ENCODE data around the gene TRUB2.
"Not testable (repeated sequence)": the region's sequence is repeated elsewhere in the genome, so short reads cannot be mapped to it uniquely, and the experiment has no call there.

TRUB2 gene

GRCh38 chr9:128297221-128297773, 24.9 kb downstream of the TRUB2 start:
- no peak for DNase-seq

DNA sequence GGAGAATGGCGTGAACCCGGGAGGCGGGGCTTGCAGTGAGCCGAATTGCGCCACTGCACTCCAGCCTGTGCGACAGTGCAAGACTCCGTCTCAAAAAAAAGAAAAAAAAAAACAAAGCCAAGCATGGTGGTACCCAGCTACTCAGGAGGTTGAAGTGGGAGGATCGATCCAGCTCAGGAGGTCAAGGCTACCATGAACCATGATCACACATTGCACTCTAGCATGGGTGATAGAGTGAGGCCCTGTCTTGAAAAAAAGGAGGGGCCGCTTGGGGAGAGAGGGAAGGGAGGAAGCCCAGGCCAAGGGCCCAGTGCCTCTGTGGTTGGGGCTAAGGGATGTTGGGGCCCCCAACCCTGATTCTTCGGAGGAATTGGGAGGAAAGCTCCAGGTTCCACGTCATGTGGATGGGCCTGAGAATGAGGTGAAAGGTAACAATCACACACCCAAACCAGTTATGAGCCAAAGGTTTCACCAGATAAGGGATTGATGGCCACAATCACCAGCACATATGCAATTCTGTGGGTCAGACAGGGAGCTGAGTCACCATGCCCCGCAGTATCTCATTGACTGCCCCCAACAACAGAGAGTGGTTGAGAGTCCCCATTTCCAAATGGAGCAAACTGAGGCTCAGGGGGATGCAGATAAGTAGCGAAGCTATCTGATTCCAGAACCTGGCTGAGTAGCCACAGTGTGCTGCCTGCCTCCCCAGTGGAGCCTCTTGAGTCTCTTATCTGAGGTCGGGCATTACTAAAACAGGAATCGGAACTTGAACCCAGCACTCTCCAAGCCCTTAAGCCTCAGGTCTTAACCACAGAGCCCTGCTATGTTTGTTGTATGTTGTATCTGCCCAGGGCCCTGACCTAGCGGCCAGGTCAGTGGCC, 25.7 kb downstream of the TRUB2 start:
- no peak for DNase-seq

- DNase-seq: no peak
Observed at GRCh38 chr9:128294142-128294541, 28.1 kb downstream of the TRUB2 start.

DNA sequence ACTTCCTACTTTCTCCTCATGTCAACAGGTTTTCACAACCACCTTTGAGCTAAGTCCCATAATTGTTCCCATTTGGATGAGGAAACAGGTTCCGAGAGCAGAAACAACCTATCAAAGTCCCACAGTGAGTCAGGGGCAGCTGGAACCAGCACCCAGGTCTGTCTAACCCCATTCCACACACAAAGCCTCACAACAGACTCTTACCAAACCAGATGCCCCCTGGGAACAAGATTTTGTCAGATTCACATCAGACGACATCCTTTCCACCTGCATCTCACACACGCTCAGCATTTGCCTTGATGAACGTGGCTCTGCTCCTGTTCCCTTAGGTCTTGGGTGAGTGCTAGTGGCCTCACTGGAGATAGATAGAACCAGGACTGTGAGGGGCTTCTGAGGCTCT, 29.2 kb downstream of the TRUB2 start:
- no peak for DNase-seq

- DNase-seq: no peak
Observed at GRCh38 chr9:128292009-128292408, 30.2 kb downstream of the TRUB2 start.

- DNase-seq: no peak
Observed at GRCh38 chr9:128288273-128289004, 33.8 kb downstream of the TRUB2 start.

- DNase-seq: no peak
Observed at GRCh38 chr9:128286440-128286839, 35.8 kb downstream of the TRUB2 start.

DNA sequence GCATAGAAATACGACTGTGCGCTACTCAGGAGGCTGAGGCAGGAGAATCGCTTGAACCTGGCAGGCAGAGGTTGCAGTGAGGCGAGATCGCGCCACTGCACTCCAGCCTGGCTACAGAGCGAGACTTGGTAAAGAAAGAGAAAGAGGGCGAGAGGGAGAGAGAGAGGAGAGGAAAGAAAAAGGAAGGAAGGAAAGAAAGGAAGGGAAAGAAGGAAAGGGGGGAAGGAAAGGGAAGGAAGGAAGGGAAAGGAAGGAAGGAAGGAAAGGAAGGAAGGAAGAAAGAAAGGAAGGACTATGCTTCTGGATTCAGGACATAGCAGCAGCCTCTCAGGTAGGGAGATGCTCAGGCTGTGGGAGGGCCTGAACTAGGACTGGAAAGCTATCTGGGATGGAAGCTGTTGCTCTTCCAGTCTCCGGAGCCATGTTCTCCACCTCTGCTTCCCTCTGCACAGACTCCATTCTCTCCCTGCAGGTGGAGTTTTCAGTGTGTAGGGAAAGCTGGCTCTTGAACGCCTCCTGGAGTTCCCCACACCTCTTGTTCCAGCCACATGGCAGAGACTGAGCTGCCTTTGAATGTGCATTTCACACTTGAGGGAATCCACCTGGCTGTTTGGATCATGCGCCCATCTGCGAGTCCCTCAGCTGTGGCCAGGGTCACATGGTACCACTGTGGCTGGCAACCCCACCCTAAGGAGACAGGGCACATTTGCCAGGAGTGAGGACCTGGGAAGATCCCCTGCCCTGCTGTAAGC, 37.0 kb downstream of the TRUB2 start:
- no peak for DNase-seq

DNA sequence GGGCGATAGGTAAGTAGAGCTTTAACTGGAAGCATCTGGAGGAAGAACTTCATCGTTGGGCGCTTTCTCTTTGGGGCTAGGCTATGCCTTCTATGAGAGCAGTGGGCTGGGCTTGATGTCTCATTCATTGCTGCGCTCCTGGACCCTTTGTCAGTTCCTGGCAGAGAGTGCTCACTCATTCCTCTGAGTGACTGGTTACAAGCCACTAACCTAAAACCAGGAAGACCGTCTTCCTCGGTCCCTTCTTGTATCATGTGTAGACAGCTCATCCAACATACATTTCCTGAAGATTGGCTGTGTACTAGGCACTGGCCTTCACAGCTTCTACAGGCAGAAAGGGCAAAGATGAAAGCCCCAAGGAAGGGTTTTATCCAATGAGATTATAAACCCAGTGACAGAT, 39.7 kb downstream of the TRUB2 start:
- DNase-seq: no peak

GRCh38 chr9:128280084-128280622, 42.1 kb downstream of the TRUB2 start:
- no peak for DNase-seq

DNA sequence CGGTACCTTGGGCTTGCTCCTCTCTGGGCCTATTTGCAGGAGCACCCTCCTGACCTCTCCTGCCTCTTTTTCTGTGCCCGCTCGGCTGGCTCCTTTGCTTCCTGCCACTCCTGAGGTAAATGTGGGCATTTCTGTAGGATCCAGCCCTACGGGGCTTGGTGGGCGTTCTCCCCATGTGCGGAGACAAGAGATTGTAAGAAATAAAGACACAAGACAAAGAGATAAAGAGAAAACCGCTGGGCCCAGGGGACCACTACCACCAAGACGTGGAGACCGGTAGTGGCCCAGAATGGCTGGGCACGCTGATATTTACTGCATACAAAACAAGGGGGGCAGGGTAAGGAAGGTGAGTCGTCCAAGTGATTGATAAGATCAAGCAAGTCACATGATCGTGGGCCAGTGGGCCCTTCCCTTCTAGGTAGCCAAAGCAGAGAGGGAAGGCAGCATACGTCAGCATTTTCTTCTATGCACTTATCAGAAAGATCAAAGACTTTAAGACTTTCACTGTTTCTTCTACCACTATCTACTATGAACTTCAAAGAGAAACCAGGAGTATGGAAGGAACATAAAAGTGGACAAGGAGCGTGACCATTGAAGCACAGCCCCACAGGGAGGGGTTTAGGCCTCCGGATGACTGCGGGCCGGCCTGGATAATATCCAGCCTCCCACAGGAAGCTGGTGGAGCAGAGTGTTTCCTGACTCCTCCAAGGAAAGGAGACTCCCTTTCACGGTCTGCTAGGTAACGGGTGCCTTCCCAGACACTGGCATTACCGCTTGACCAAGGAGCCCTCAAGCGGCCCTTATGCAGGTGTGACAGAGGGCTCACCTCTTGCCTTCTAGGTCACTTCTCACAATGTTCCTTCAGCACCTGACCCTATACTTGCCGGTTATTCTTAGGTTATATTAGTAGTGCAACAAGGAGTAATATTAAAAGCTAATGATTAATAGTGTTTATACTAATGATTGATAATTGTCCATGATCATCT, 42.9 kb downstream of the TRUB2 start:
- DNase-seq: not testable (repeated sequence)

- no peak for DNase-seq
Observed at GRCh38 chr9:128276574-128277270, 45.5 kb downstream of the TRUB2 start.

- peak; percentile 100 for DNase-seq
Observed at GRCh38 chr9:128276008-128276573, 46.2 kb downstream of the TRUB2 start, which contains the start of gene SWI5. TSS of gene SWI5 (plus strand) at chr9:128276276.

DNA sequence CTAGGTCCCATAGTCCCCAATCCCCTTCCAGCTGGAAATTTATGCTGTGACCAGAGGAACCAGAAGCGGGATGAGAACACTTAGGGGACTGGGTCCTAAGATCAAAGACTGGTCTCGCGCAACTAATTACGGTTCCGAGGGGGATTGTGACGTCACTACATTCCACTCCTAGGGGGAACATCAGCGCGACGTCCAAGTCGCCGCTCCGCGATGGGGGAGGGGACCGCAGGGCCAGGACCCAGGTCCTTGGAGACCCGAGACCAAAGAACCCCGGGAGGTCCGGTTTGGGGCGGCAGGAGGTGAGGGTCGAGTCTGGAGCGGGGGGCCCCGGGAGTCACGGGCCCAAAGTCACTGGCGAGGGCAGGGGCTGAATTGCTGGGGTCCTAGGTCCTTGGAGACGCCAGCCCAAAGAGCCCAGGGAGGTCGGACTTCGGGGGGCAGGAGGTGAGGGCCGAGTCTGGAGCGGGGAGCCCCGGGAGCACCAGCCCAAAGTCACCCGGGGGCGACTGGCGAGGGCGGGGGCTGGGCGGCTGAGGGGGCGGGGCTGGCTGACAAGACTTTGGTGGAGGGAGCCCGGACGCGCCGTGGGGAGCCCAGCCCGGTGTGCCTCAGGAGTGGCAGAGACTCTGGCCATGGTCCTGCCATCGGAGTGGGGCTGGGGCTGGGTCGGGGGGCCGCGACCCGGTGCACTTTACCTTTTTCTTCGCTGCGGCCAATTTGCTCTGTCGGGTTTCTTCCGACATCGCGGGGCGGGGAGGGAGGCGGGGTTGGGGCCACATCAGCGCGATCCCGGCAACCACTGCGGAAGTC, 46.8 kb downstream of the TRUB2 start, which contains the start of gene GOLGA2:
TSS of gene GOLGA2 (minus strand) at position 810 of the 810 bp plus-strand sequence. CDS start at position 779, 31 bp downstream.
- DNase-seq: peak; percentile 17

- no peak for DNase-seq
Observed at GRCh38 chr9:128274245-128274644, 48.0 kb downstream of the TRUB2 start.

DNA sequence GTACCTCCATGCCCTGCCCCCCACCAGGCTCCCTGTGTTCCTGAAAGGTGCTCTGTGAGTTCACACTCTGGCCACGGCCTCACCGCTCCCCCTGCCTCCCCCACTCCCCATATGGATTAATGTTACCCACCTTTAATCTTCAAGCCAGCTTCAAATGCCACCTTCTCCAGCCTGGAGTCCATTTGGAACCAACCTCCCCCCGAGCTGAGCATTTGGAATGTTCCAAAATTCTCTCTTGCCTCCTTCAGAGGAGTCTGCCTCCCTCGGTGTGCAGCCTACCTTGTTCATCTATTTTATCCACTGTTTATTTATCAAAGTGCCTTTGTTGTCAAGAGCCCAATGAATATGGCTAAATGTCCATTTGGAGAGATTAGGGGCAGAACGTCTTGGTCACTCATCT, 50.7 kb downstream of the TRUB2 start:
- DNase-seq: no peak

- DNase-seq: no peak
Observed at GRCh38 chr9:128271112-128271511, 51.1 kb downstream of the TRUB2 start.

DNA sequence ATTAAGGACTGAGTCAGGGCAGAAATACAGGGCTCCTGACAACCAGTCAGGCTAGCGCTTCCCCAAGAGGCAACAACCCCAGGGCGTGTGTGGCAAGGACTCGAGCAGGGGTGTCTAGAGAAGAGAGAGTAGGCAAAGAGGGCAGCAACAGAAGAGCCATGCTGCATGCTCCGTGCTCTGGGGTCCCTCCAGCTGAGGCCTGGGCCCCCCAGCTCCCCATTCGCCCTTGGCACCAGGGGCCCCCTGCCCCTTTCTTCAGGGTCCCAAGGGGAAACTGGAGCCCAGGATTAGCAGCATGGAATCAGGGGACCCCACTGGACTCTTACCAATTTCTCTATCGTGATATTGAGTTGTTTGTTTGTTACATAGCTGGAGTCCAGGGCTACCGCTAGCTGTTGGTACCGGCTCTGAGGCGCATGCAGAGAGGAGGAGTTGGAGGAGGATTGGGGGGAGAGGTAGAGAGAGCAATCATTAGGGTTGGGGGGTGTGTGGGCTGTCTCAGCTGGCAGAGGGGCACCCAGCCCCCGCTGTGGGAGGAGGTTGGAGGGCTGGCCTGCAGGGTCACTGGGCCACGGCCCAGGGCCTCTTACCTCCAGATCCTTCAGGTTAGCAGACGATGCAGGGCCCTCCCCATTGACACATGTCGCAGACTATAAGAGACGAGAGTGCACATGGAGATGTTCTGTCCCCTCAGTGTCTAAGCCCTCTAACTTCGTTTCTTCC, 55.2 kb downstream of the TRUB2 start:
- no peak for DNase-seq

Data from CD4-positive, alpha-beta T cell treated with Interleukin-17A for 1 hour (primary cell).